ENCODE results near the gene ANAPC13.

GRCh38 chr3:134446800-134447199 is 39.0 kb downstream of the ANAPC13 start:
- TF ChIP-seq CTCF (IDR thresholded peaks at IDR 0.05; ENCODE audit: low read length) (no peak), EZH2 (optimal IDR thresholded peaks at IDR 0.05; ENCODE audit: low read depth, low read length) (no peak), EZH2phosphoT487 (IDR thresholded peaks at IDR 0.05; ENCODE audit: low read length) (no peak)
